COR-L47 (cell line): ENCODE results near the gene GYS1.

ENCODE experiments used
- DNase-seq: peaks from one replicate; lab custom pipeline; 2025; lab: John Stamatoyannopoulos, UW

The GYS1 gene

GRCh38 chr19:48988860-48989259, 4.2 kb downstream of the GYS1 start:
- DNase-seq: no peak

GRCh38 chr19:48988286-48988685, 4.8 kb downstream of the GYS1 start:
- DNase-seq: no peak

- no peak for DNase-seq
These were observed 5.8 kb downstream of the GYS1 start for GRCh38 chr19:48987323-48987722.

DNA sequence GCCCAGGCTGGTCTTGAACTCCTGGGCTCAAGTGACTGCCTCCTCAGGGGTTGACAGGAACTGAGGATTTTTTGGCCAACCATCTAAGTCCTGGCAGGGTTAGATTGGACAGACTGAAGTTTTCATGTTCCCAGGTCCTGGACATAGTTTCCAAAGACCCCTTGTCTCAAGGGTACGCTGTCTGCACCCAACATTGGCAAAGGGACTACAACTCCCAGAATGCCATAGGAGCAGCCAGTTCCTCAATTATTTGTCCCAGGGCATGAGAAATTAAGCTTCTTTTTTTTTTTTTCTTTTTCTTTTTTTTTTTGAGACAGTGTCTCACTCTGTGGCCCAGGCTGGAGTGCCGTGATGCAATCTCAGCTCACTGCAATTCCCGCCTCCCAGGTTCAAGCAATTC, 6.9 kb downstream of the GYS1 start:
- DNase-seq: no peak

GRCh38 chr19:48985711-48986110, 7.4 kb downstream of the GYS1 start:
- no peak for DNase-seq

DNA sequence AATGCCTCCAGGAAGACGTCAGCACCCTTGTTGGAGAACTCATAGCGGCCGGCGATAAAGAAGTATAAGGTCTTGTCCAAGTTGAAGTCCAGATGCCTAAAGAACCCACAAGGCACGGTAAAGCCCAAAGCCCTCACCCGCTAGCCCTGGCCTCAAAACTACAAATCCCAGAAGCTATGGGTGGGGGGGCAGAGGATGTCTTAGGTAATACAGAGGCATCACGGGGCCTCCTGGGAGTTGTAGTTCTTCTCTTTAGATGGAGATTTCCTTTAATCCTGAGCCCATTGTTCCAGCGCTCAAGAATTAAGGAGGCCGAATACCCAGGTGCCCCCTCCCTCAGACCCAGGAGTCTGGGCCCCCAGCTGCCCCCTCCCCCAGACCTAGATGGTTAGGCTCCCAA, 10.8 kb downstream of the GYS1 start:
- no peak for DNase-seq

DNA sequence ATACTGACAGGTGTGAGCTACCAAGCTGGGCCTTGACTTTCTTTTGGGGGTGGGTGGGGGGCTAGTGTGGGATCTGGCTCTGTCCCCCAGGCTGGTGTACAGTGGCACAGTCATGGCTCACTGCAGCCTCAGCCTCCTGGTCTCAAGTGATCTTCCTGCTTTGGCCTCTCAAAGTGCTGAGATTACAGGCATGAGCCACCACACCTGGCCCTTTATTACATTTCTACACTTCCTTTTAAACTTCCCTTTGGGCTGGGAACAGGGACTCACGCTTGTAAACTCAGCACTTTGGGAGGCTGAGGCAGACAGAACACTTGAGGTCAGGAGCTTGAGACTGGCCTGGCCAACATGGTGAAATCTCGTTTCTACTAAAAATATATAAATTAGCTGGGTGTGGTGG, 16.0 kb downstream of the GYS1 start:
- DNase-seq: no peak

GRCh38 chr19:48975947-48976847, 16.9 kb downstream of the GYS1 start:
- no peak for DNase-seq

DNA sequence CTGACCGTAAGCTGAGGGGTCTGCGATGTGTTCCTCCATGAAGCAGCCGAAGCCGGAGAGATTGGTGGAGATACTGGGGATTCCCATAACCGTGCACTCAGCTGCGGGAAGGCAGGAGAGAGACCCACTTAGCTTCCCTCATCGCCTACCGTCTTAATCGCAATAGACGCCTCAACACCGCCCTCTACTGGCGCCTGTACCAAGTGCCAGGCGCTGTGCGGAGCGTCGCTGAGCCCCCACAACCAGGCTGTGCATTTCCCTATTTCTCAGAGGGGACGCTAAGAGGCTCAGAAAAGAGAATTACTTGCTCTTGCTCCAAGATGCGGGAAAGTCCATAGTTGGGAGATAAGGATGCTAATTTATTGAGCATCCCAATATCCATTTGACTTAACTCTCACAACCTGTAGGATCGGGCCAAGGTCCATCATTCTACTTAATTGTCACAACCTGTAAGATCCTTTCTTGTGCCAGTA, 22.1 kb downstream of the GYS1 start:
- DNase-seq: peak; percentile 84

GRCh38 chr19:48970139-48970766, 22.9 kb downstream of the GYS1 start:
- no peak for DNase-seq

DNA sequence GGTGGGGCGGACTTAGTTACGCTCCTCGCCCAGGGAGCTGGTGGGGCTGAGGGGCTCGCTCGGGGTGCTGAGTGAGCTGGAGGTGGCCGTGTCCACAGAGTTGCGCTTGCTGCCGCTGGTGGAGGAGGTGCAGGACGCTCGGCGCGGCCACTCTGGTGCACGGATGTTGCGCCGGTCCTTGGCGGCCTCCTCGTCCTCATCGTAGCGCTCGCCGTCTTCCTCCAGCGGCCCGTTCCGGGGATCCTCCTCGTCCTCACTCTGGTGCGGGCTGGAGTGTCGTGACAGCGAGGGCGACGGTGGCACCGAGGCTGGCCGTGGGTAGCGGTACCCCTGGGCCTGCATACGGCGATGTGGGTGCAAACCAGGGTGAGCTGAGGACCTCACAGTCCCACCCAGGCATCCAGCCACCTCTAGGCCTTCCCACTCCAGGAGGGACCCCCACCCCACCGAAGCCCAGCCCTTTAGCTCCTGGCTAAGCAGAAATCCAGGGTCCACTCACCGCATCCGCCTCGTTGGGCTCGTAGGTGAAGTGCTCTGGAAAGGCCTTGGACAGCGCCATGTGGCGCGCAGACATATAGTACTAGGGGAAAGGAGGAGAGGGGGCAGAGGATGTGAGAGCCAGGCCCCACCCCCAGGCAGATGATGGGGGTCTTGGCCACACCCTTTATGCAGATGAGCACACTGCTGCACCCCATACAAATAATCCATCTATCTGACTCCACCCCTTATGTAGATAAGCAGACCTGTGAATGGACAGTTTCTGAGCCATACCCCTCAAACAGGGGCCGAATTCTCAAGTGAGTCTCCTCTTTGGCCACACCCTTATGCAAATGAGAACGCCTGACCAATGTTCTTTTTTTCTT, 23.6 kb downstream of the GYS1 start:
- no peak for DNase-seq

- DNase-seq: no peak
These were observed 24.3 kb downstream of the GYS1 start for GRCh38 chr19:48968813-48969218.

DNA sequence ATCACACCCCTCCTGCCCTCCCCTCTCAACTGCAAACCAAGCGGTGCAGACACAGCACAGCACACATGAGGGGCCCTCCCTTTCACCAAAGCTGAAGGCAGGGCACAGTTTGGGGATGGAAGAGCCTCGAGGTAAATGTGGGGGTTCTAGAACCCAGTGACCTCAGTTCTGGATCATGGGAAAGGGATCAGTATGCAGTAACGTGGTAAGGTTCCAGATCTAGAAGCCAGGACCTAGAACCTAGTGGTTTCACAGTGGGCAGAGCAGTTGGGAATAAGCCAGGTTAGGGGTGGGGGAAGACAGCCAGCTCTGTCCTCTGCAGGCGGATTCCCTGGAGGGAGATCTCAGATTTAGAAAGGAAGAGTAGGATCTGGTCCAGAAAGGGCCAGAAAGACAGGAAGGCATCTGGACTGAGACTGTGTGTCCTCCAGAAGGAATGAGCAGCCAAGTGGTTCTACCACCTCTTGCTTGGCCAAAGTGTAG, 24.9 kb downstream of the GYS1 start:
- no peak for DNase-seq

- DNase-seq: no peak
These were observed 25.5 kb downstream of the GYS1 start for GRCh38 chr19:48967346-48968178.

DNA sequence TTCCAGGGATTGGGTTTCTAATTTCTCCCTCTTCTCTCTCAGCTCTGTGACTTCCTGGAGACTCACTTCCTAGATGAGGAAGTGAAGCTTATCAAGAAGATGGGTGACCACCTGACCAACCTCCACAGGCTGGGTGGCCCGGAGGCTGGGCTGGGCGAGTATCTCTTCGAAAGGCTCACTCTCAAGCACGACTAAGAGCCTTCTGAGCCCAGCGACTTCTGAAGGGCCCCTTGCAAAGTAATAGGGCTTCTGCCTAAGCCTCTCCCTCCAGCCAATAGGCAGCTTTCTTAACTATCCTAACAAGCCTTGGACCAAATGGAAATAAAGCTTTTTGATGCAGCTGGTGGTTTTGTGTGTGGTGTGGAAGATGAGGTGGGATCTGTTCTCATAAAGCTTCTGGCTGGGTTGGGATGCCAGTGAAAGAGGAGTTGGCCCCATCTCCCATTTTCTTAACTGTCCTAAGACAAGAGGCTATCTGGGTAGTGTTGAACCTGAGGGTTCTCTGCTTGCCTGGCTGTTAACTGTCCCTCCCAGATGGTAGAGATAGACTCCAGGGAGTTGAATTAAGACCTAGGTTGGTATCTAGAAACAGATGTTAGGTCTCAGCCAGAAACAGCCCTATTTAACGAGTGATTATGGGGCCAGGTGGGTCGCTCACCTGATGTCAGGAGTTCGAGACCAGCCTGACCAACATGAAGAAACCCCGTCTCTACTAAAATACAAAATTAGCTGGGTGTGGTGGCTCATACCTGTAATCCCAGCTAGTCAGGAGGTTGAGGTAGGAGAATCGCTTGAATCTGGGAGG, 26.4 kb downstream of the GYS1 start:
- no peak for DNase-seq

DNA sequence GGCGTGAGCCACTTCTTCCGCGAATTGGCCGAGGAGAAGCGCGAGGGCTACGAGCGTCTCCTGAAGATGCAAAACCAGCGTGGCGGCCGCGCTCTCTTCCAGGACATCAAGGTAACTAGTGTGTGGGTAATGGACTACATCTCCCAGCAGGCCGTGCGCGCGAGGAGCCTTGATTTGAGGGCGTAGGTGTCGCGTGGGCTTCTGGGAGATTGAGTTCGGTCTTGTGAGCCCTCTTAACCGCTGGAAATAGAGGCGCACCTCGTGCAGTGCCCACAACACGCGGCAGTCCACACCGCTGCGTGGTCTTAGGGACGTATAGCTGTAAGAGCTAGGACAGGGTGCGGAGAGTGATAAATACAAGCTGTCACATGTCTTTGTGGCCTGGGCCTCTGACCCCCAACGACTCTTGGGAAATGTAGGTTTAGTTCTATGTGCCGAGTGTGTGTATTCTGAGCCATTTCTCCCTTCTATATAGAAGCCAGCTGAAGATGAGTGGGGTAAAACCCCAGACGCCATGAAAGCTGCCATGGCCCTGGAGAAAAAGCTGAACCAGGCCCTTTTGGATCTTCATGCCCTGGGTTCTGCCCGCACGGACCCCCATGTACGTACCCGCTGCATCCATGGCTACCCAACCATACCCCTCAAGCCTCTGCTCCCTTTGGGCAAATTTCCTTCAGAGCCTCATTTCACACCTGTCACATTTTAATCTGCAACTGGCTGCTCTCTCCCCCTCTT, 27.1 kb downstream of the GYS1 start:
- DNase-seq: peak; percentile 77

DNA sequence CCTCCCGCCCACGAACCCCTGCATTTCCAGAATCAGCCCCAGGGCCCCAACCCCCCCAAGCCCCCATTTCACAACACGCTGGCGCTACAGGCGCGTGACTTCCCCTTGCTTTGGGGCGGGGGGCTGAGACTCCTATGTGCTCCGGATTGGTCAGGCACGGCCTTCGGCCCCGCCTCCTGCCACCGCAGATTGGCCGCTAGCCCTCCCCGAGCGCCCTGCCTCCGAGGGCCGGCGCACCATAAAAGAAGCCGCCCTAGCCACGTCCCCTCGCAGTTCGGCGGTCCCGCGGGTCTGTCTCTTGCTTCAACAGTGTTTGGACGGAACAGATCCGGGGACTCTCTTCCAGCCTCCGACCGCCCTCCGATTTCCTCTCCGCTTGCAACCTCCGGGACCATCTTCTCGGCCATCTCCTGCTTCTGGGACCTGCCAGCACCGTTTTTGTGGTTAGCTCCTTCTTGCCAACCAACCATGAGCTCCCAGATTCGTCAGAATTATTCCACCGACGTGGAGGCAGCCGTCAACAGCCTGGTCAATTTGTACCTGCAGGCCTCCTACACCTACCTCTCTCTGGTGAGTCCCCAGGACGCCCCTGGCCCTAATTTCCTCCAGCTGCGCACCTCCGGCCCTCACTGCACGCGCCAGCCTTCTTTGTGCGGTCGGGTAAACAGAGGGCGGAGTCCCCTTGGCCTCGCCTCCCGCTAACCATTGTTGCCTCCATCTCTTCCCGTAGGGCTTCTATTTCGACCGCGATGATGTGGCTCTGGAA, 27.9 kb downstream of the GYS1 start, which contains the start of gene FTL:
Gene FTL (plus strand): TSS at position 270 of the 766 bp plus-strand sequence. CDS start 199 bp downstream, at position 469.
- DNase-seq: peak; percentile 94

DNA sequence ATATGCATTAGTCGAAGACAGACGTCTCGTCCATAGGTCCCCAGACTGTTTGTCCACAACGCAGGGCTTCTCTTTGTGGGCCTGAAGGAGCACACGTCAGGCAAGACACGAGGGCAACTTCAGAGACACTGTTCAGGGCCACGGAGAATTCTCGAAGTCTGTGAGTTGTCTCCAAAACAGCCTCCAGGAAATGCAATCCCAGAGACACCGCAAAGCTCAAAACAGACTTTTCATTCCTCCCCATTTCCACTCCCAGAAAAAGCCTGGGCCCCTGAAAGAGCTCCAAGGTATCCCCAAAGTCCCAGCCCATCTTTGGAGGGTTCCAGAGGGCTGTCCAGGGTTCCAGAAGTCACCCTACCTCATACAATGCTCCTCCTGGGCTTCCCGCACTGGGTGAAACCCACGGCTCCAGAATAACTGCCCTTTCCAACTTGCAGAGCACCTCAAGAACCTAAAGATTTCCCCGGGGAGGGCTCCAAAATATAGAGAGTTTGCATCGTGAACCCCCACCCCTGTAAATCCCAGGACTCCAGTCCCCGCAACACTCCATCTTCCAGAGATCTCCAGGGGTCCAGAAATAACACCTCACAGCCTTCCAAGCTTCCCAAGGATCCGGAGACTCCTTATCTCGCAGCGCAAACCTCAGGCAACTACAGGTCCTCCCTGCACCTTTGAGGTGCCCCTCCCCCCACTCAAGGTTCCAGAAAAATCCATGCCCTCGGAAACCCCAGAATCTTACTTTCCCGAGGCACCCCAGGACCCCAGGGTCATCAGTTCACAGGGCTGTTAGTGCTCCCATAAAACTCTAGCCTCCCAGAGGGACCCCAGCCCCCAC, 28.7 kb downstream of the GYS1 start:
- no peak for DNase-seq
